ENCODE measurements around the gene SCGB2B2.
"Not testable (repeated sequence)": the region's sequence is repeated elsewhere in the genome, so short reads cannot be mapped to it uniquely, and the experiment has no call there.

Gene SCGB2B2

GRCh38 chr19:34668077-34668689, 8.8 kb downstream of the SCGB2B2 start:
- DNase-seq, result peak; percentile 59

GRCh38 chr19:34667349-34668076, 9.4 kb downstream of the SCGB2B2 start:
- DNase-seq, result peak; percentile 95

DNA sequence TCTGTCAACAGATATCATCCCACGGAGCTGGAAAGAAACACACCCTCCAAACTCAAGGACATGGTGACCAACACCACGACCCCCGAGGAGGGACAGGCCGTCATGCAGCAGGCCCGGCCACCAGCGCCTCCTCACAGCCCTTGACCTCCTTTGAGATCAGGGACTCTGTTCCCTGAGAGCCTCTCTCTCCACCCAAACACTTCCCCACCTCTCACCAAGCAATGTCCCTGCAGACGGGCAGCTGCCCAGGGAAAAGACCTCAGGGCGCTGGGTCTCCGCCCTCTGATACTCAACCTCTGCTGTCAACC, 10.0 kb downstream of the SCGB2B2 start:
- DNase-seq, result no peak

DNA sequence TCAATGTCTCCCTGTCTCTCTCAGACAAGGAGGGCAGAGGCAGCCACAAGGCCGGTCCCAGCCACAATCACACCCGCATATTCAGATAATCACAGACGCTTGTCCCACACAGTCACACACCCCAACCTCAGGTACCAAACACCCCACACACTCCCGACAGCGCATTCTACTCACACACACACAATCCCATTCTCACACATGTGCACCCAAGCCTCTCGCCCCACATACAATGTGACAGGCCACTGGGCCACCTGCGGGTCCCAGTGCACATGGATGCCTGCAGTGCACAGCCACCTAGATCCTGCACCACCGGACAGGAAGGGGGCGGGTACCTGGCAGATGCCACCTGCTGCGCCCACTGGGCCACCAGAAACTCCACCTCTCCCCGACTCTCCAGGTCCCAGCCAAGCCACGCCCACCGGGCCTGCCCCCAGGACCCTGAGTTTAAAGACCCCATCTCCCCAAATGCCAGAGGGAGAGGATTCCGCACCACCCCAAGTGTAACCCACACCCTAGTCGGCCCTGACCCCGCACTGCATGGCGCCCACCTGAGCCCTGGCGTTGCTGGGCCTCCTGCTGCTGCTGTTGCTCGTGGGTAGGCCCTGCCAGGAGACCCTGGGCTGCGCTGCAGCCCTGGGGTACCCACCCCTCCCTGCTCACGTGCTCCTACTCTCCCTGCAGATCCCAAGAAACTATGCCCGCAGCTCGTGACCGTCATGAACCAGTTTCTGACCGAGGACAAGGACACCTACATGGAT, 10.6 kb downstream of the SCGB2B2 start:
- DNase-seq, result peak; percentile 27

- DNase-seq, result not testable (repeated sequence)
Observed at GRCh38 chr19:34665275-34665674, 11.7 kb downstream of the SCGB2B2 start.

DNA sequence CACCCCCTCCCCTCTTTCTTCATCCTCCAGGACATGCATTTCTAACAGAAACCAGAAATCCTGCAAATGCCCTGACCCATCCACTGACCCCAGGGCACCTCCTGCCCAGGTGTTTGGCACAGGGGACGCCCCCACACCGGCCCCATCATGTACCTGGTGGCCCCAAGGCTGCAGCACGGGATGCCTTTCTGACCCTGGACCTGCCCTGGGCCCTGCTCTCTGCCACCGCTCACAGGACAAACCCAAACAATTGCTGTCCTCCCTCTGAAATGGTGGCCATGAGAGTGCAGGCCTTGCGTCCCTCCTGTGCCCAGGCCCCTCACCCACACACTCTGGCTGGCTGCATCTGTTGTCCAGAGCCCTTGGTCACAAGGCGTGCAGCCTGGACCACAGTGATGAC, 12.1 kb downstream of the SCGB2B2 start:
- DNase-seq, result no peak

GRCh38 chr19:34664168-34664567, 12.8 kb downstream of the SCGB2B2 start:
- no peak for DNase-seq

GRCh38 chr19:34662919-34663318, 14.0 kb downstream of the SCGB2B2 start:
- peak; percentile 80 for DNase-seq

- no peak for DNase-seq
Observed at GRCh38 chr19:34661357-34661756, 15.6 kb downstream of the SCGB2B2 start.

- DNase-seq, result no peak
Observed at GRCh38 chr19:34655651-34656050, 21.3 kb downstream of the SCGB2B2 start.

DNA sequence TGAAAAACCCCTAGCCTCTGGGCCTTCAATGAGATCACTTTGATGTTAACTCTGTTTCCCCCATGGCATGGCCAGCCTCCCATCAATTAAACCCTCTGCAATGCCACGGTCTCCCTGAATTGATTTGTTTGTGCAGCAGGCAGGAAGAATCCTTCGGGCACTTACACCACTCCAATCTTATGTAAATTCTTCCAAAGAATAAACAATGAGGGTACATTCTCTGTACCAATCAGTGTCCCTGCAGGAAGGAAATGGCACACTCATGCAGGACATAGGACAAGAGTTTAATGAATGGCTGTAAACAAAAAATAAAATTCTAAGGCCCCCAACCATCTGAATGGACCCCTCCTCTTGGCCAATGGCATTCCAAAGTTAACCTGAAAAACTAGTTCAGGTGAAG, 22.2 kb downstream of the SCGB2B2 start:
- no peak for DNase-seq

- DNase-seq, result no peak
Observed at GRCh38 chr19:34651747-34652146, 25.2 kb downstream of the SCGB2B2 start.

DNA sequence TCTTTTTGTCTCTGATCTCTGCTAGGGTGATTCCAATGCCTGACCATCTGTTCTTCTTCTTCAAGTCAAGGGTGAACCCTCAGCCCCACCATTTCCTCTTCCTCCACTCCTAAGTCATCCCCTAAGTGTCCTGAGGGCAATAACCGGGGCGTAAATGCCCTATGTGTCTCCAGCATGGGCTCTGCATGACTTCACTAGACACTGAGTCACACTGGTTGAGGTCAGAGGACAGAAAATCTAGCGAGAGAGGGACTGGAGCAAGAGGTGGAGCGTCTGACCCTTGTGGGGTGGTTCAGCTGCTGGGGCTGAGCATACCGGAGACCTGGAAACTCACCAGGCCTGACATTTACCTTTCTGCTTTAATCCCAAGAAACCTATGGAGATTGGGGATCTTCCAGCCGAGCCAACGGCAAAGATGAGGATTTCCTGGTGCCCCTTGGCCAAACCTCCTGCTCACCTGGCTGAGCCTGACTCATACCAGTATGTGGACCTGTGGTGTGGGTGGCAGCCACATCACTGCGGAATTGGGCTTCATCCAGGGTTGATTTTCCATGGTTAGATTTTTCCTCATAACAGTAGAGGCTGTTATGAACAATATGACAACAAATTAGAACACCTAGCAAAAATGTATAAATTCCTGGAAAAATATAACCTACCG, 26.9 kb downstream of the SCGB2B2 start:
- no peak for DNase-seq

GRCh38 chr19:34645551-34645950, 31.4 kb downstream of the SCGB2B2 start:
- DNase-seq, result peak; percentile 10

DNA sequence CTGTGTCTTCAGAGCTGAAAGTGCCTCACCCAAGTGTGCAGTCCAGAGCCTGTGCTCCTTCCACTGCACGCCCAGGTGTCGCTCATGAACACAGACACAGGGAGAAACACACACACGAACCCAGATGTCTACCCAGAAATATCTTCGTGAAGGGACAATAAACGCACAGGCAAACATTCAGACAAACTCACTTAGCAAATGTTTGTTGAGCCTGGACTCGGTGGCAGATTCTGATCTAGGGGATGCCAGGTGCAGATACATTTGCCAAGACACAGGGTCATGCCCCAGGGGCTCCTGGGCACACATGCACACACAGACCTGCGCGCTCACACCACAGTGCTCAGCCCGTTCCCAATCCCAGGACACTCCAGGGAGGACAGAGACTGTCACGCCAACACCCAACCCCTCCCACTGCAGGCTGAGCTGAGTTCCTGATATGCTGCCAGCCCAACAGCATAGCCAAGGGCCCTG, 31.9 kb downstream of the SCGB2B2 start:
- DNase-seq, result peak; percentile 7

GRCh38 chr19:34642241-34642640, 34.7 kb downstream of the SCGB2B2 start:
- no peak for DNase-seq

GRCh38 chr19:34639491-34640085, 37.4 kb downstream of the SCGB2B2 start:
- peak; percentile 88 for DNase-seq

GRCh38 chr19:34633802-34634201, 43.2 kb downstream of the SCGB2B2 start:
- no peak for DNase-seq
